ENCODE results near the gene SMIM1. TPM values are rescaled to one million over a fixed set of nuclear protein-coding genes. Genes with fewer than 3 reads are reported as not detected.

The SMIM1 gene
- total RNA-seq, 1 donor from 2014 or later, result 13.0 TPM

- intact Hi-C loops (cut with DNase I), result no loop called here
- ATAC-seq, result no peak
- DNase-seq (ENCODE audit: missing footprints), result peak; percentile 9
These were observed 37.4 kb upstream of the SMIM1 start for GRCh38 chr1:3735027-3735681.

- no peak for ATAC-seq
- peak; percentile 26 for DNase-seq (ENCODE audit: missing footprints)
- intact Hi-C loops (cut with DNase I), result no loop called here
These were observed 36.9 kb upstream of the SMIM1 start for GRCh38 chr1:3735688-3736087.

- ATAC-seq, result peak; percentile 41
- peak; percentile 60 for DNase-seq (ENCODE audit: missing footprints)
- intact Hi-C loops (cut with DNase I), result no loop called here
These were observed 36.4 kb upstream of the SMIM1 start for GRCh38 chr1:3736131-3736561.

DNA sequence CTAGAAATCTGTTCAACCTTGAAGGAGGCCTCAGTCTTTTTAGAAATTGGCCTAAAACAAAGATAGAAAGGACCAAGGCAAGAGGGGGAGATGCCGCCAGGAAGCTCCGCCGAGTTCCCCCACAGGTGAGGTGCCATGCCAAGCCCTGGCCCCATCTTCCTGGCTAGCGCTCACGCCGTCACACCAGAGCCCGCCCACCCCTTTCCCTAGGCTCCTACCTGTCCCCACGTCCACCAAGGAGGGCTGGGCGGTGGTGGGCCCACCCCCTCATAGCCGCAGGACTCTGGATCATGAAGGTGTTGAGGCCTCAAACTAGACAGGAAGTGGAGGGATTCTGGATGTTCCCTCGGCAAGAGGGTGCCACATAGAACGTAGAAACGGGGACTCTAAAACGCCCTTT lies 35.8 kb upstream of the SMIM1 start:
- DNase-seq (ENCODE audit: missing footprints) (peak; percentile 62), ATAC-seq (no peak)
- intact Hi-C loops (cut with DNase I), result no loop called here

DNA sequence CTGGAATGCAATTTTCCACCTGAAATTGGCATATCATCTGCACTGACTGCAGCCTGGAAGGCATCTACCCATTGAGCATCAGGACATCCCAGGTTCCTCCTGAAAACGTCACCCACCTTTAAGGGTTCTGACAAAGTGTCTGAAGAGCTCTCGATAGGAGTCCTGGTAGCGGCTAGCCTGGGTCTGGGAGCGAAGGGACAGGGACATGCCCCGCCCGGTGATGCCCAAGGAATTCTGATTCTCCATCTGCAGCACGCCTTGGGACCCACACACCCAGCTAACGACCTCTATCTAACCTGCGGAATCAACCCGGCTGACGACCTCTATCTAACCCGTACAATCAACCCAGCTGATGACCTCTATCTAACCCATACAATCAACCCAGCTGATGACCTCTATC lies 33.6 kb upstream of the SMIM1 start:
- intact Hi-C loops (cut with DNase I), result no loop called here
- ATAC-seq (no peak), DNase-seq (ENCODE audit: missing footprints) (peak; percentile 58)

- ATAC-seq (no peak), DNase-seq (ENCODE audit: missing footprints) (no peak)
- intact Hi-C loops (cut with DNase I), result no loop called here
These were observed 32.5 kb upstream of the SMIM1 start for GRCh38 chr1:3740042-3740441.

DNA sequence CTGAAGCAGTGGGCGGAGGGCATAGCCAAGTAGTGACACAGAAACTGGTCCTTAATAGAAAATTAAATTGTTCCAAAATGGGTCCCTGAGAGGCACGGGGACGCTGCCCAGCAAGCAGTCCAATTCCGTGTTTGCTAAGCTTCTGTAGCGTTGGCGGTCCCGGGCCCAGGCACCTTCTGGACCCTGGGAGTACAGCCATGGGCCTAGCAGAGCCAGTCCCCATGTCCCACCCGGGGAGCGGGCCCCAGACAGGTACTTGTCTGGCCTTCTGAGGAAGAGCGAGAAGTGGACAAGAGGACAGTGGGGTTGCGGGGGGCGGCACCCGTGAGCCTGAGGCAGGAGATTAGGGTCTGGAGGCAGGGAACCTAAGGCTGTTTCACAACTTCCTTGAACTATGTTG lies 31.8 kb upstream of the SMIM1 start:
- DNase-seq (ENCODE audit: missing footprints) (no peak), ATAC-seq (no peak)
- intact Hi-C loops (cut with DNase I), result no loop called here

DNA sequence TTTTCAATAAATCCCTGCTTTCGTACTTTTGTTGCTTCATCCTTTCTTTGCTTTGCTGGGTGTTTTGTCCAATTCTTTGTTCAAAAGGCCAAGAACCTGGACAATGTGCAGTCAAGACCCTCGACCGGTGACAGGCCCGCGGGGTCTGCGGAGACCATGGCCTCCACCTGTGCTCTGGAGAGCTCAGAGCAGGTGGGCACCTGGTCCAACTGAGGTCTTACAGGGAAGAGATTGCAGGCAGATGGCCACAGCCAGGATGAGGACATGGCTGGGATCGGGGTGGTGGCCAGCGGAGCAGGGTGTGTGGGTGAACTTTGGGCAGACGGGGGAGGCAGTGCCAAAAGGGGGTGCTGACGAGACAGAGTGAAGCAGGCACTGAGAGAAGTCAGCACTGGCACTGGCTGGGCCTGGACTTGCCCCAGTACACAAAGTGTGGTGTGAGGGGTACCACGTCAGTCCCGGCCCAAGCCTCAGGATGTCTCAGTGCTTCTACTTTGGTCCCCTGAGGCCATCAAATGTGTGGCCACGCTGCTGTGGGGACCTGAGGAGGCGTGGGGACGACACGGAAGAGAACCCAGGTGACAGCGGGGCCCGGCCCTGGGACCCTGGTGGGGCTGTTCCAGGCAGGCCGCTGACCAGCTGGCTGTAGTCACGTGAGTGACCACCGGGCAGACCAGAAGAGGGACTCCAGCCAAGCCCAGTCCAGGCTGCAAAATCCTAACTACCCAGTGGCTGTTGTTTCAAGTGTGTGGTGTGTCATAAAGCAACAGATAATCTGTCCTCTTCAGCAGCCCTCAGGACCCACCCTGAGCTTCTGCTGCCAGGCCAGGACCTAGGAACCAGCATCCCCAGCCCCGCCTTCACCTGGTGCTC lies 30.7 kb upstream of the SMIM1 start:
- DNase-seq (ENCODE audit: missing footprints), result no peak

DNA sequence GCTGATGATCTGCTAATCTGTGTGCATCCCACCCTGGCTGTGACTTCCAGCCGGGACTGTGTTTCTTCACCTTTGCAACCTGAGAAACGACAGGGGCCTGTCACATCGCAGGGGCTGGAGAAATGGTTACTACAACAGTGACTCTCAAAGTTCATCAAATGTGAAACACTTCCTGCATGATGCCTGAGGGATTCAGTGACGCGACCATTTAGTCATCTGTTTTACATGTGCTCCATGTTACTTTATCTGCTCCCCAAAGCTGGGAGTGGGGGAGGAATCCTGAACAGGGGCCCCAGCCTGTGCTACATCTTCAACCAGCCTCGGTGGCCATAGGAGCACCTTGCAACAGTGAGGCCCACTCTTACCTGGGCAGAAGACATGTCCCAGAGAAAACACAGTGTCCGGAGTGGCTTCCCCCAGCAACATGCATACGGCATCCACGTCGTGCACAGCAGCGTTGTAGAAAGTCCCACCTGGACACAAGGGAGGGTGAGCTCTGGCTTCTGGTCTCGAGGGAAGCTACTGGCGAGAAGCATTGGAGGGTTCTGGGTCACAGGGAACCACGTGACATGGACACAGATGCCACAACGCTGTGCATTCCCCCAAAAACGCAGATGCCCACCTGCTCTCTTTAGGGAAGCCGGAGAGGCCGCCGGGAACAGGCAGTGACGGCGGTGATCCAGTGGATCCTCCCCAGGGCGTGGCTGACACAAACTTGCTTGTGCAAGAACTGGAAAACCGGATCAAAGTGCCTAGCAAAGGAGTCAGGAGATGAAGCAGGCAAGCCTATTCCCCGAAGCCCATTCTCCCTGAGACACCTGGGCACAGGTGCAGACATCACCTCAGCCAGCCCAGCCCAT lies 29.9 kb upstream of the SMIM1 start:
- intact Hi-C loops (cut with DNase I), result no loop called here
- ATAC-seq (no peak), DNase-seq (ENCODE audit: missing footprints) (no peak)

More for the DNA sequence above, 30.7 kb upstream of the SMIM1 start:
- intact Hi-C loops (cut with DNase I), result no loop called here
- ATAC-seq, result no peak

- no peak for ATAC-seq
- intact Hi-C loops (cut with DNase I), result no loop called here
- DNase-seq (ENCODE audit: missing footprints), result no peak
These were observed 29.1 kb upstream of the SMIM1 start for GRCh38 chr1:3743421-3743820.

GRCh38 chr1:3743826-3744225 lies 28.7 kb upstream of the SMIM1 start:
- intact Hi-C loops (cut with DNase I), result no loop called here
- no peak for ATAC-seq
- DNase-seq (ENCODE audit: missing footprints), result no peak

GRCh38 chr1:3744646-3745045 lies 27.9 kb upstream of the SMIM1 start:
- DNase-seq (ENCODE audit: missing footprints) (no peak), ATAC-seq (no peak)
- intact Hi-C loops (cut with DNase I), result loop anchor here (5.0 kb wide), 1 partner anchor 53 kb away; the partner anchor contains the start of gene LRRC47

DNA sequence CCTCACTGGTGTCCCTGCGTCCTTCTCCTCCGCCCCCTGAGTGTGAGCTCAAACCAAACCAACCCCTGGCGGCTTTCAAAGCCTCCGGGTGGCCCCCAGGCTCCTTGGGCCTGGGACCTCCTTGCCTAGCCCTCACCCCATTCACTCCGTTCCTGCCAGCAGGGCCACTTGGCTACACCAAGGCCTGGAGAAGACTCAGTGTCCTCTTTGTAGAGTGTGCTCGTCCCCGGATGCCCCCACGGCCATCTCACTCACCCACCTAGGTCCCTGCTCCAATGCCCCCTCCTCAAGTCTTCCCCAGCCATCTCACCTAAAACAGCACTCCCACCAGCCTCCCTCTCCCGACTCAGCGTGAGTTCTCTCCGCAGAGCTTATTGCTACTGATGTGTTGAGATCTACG lies 27.5 kb upstream of the SMIM1 start:
- intact Hi-C loops (cut with DNase I), result loop anchor here (5.0 kb wide), 1 partner anchor 52 kb away; the partner anchor contains the start of gene LRRC47

GRCh38 chr1:3745590-3746381 lies 26.8 kb upstream of the SMIM1 start:
- intact Hi-C loops (cut with DNase I), result loop anchor here (5.0 kb wide), 1 partner anchor 52 kb away; the partner anchor contains the start of gene LRRC47
- DNase-seq (ENCODE audit: missing footprints), result no peak
- no peak for ATAC-seq

More for the DNA sequence above, 27.5 kb upstream of the SMIM1 start:
- DNase-seq (ENCODE audit: missing footprints) (no peak), ATAC-seq (no peak)

GRCh38 chr1:3746389-3746829 lies 26.1 kb upstream of the SMIM1 start:
- no peak for DNase-seq (ENCODE audit: missing footprints)
- peak; percentile 9 for ATAC-seq
- intact Hi-C loops (cut with DNase I), result loop anchor here (5.0 kb wide), 1 partner anchor 51 kb away; the partner anchor contains the start of gene LRRC47

- intact Hi-C loops (cut with DNase I), result loop anchor here (5.0 kb wide), 1 partner anchor 50 kb away; the partner anchor contains the start of gene LRRC47
- ATAC-seq (peak; percentile 97), DNase-seq (ENCODE audit: missing footprints) (peak; percentile 95)
These were observed 25.6 kb upstream of the SMIM1 start for GRCh38 chr1:3746830-3747521.

- intact Hi-C loops (cut with DNase I), result loop anchor here (5.0 kb wide), 1 partner anchor 50 kb away; the partner anchor contains the start of gene LRRC47
- DNase-seq (ENCODE audit: missing footprints) (no peak), ATAC-seq (no peak)
These were observed 25.1 kb upstream of the SMIM1 start for GRCh38 chr1:3747522-3747848.
